Upper lobe of right lung (tissue), 1 donor: ENCODE measurements around the gene ULBP2. TPM values are rescaled to one million over a fixed set of nuclear protein-coding genes. Genes with fewer than 3 reads are reported as not detected.
A peak's percentile ranks its signal among the peaks of the same experiment; 100 is the strongest.
"Not testable (repeated sequence)": the region's sequence is repeated elsewhere in the genome, so short reads cannot be mapped to it uniquely, and the experiment has no call there.

Experiments
- ATAC-seq: fragments of 200-7000 bp; cut with Tn5 transposase; one replicate; pipeline ENCODE4 v1.9.1; 2020; ENCODE audit warnings: mild to moderate bottlenecking, moderate library complexity
- DNase-seq: peaks from one replicate; pipeline ENCODE4 v3.0.0-alpha.2; 2020
- H3K27ac ChIP-seq: fragments of 200-600 bp; one replicate; pipeline ENCODE4 v1.8.0; 2022
- H3K27me3 ChIP-seq: fragments of 200-600 bp; one replicate; pipeline ENCODE4 v1.8.0; 2022; ENCODE audit warnings: mild to moderate bottlenecking
- H3K36me3 ChIP-seq: fragments of 200-600 bp; one replicate; pipeline ENCODE4 v1.8.0; 2022
- H3K4me1 ChIP-seq: fragments of 200-600 bp; one replicate; pipeline ENCODE4 v1.8.0; 2022
- H3K4me3 ChIP-seq: fragments of 200-600 bp; one replicate; pipeline ENCODE4 v1.8.0; 2022; ENCODE audit warnings: mild to moderate bottlenecking
- H3K9me3 ChIP-seq: fragments of 200-600 bp; one replicate; pipeline ENCODE4 v1.8.0; 2022
- CTCF ChIP-seq: fragments of 200-600 bp; IDR thresholded peaks from one replicate; pipeline ENCODE4 v1.8.0; 2022; ENCODE audit warnings: antibody characterized with exemption
- intact Hi-C: fragments of 100-400 bp; cut with DNase I; formaldehyde crosslinking; loops from one replicate; pipeline ENCODE4 v1.11.0; 2022
- total RNA-seq: library from RNA; stranded (reverse); fragmentation: NEBNext Ultra II Directional; extraction: Animal tissue kit (Norgen Biotek cat#: 25700); gene quantifications from one replicate; pipeline ENCODE4 v1.2.1, GENCODE V29; 2021
- donor health status: DM: no; HTN: yes; CAD: no; lungs with severe emphysema.

The ULBP2 gene
- total RNA-seq, 1 donor from 2014 or later, result 2.3 TPM

GRCh38 chr6:149924206-149924932 is 17.4 kb upstream of the ULBP2 start:
- H3K27me3 ChIP-seq, result peaks cover 4% of the 10 kb centered on the region
- intact Hi-C loops, result no loop called here
- ATAC-seq (no peak), DNase-seq (peak; percentile 40)
- H3K36me3 ChIP-seq, result no peaks in the 10 kb centered on the region
- no peak overlapping the region for H3K27ac ChIP-seq
- no peaks in the 10 kb centered on the region for H3K9me3 ChIP-seq
- peaks cover 16% of the 10 kb centered on the region for H3K4me1 ChIP-seq
- no peak overlapping the region for H3K4me3 ChIP-seq
- no peak for TF ChIP-seq CTCF

- no peak overlapping the region for H3K27ac ChIP-seq
- DNase-seq, result peak; percentile 21
- H3K36me3 ChIP-seq, result no peaks in the 10 kb centered on the region
- no peak for ATAC-seq
- no peaks in the 10 kb centered on the region for H3K9me3 ChIP-seq
- peaks cover 16% of the 10 kb centered on the region for H3K4me1 ChIP-seq
- H3K4me3 ChIP-seq, result no peak overlapping the region
- TF ChIP-seq CTCF, result no peak
- intact Hi-C loops, result loop anchor here (5.0 kb wide), 1 partner anchor 83 kb away; no protein-coding TSS in a partner anchor
- H3K27me3 ChIP-seq, result peaks cover 9% of the 10 kb centered on the region
Observed at GRCh38 chr6:149924933-149925252, 16.9 kb upstream of the ULBP2 start.

GRCh38 chr6:149925253-149925973 is 16.4 kb upstream of the ULBP2 start:
- TF ChIP-seq CTCF, result no peak
- H3K4me3 ChIP-seq, result peak overlapping the region; percentile 58
- peak overlapping the region; percentile 51 for H3K27ac ChIP-seq
- no peaks in the 10 kb centered on the region for H3K36me3 ChIP-seq
- H3K4me1 ChIP-seq, result peaks cover 16% of the 10 kb centered on the region
- DNase-seq (peak; percentile 71), ATAC-seq (peak; percentile 46)
- intact Hi-C loops, result loop anchor here (5.0 kb wide), 1 partner anchor 83 kb away; no protein-coding TSS in a partner anchor
- H3K9me3 ChIP-seq, result no peaks in the 10 kb centered on the region
- peaks cover 14% of the 10 kb centered on the region for H3K27me3 ChIP-seq

GRCh38 chr6:149925974-149926777 is 15.6 kb upstream of the ULBP2 start:
- peak; percentile 94 for ATAC-seq
- no peaks in the 10 kb centered on the region for H3K36me3 ChIP-seq
- intact Hi-C loops, result loop anchor here (5.0 kb wide), 1 partner anchor 84 kb away; no protein-coding TSS in a partner anchor
- H3K4me1 ChIP-seq, result peaks cover 16% of the 10 kb centered on the region
- peak overlapping the region; percentile 58 for H3K4me3 ChIP-seq
- no peaks in the 10 kb centered on the region for H3K9me3 ChIP-seq
- peaks cover 22% of the 10 kb centered on the region for H3K27me3 ChIP-seq
- DNase-seq, result peak; percentile 93
- H3K27ac ChIP-seq, result peak overlapping the region; percentile 51
- peak; percentile 85 for TF ChIP-seq CTCF

GRCh38 chr6:149927025-149927424 is 14.8 kb upstream of the ULBP2 start:
- not testable (repeated sequence) for H3K27ac ChIP-seq, H3K36me3 ChIP-seq, H3K4me3 ChIP-seq, H3K9me3 ChIP-seq, ATAC-seq
- Histone ChIP-seq H3K4me1 (peaks cover 16% of the 10 kb centered on the region), H3K27me3 (peaks cover 30% of the 10 kb centered on the region)
- DNase-seq, result peak; percentile 16
- intact Hi-C loops, result loop anchor here (5.0 kb wide), 1 partner anchor 85 kb away; no protein-coding TSS in a partner anchor
